T-helper 2 cell treated with Interferon-gamma antibody and Interleukin-4, amounts not matched to agents 100 ng/mL and 5 ng/mL, for 36 hours (primary cell): ENCODE results near the gene ZNF786. TPM values are rescaled to one million over a fixed set of nuclear protein-coding genes. Genes with fewer than 3 reads are reported as not detected.
"Not testable (repeated sequence)": the region's sequence is repeated elsewhere in the genome, so short reads cannot be mapped to it uniquely, and the experiment has no call there.

ENCODE experiments used
- intact Hi-C: fragments of 100-400 bp; cut with micrococcal nuclease; formaldehyde crosslinking; loops from one replicate; pipeline ENCODE4 v1.15.1; 2023
- total RNA-seq: library from RNA; stranded (reverse); gene quantifications from 2 replicates; pipeline ENCODE4 v1.2.3, GENCODE V29; 2022

The ZNF786 gene, protein sequence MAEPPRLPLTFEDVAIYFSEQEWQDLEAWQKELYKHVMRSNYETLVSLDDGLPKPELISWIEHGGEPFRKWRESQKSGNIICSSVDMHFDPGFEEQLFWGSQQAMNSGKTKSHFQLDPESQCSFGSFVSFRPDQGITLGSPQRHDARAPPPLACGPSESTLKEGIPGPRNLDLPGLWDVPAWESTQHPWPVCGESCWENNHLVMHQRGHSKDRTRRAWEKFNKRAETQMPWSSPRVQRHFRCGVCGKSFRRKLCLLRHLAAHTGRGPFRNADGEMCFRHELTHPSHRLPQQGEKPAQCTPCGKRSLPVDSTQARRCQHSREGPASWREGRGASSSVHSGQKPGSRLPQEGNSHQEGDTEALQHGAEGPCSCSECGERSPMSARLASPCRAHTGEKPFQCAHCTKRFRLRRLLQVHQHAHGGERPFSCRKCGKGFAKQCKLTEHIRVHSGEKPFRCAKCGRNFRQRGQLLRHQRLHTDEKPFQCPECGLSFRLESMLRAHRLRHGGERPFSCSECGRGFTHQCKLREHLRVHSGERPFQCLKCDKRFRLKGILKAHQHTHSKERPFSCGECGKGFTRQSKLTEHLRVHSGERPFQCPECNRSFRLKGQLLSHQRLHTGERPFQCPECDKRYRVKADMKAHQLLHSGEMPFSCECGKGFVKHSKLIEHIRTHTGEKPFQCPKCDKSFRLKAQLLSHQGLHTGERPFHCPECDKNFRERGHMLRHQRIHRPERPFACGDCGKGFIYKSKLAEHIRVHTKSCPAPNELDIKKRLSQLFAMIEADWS
- total RNA-seq = 9.9 and 10.5 TPM in 2 replicates

GRCh38 chr7:149090397-149091195 lies at the start of gene ZNF786:
Gene ZNF786 (minus strand): TSS chr7:149090718. CDS start chr7:149090640, 78 bp downstream.
- intact Hi-C loops = loop anchor here (1.0 to 2.0 kb wide), 11 partner anchors 25 to 332 kb away; partner anchors contain the start of genes EZH2, PDIA4, ZNF212 and ZNF398

- intact Hi-C loops = no loop called here
These were observed 45.6 kb upstream of the ZNF786 start for GRCh38 chr7:149136118-149136517.

GRCh38 chr7:149133028-149133710 lies 42.7 kb upstream of the ZNF786 start:
- intact Hi-C loops = no loop called here

GRCh38 chr7:149130572-149131198 lies 40.2 kb upstream of the ZNF786 start:
- intact Hi-C loops = no loop called here

DNA sequence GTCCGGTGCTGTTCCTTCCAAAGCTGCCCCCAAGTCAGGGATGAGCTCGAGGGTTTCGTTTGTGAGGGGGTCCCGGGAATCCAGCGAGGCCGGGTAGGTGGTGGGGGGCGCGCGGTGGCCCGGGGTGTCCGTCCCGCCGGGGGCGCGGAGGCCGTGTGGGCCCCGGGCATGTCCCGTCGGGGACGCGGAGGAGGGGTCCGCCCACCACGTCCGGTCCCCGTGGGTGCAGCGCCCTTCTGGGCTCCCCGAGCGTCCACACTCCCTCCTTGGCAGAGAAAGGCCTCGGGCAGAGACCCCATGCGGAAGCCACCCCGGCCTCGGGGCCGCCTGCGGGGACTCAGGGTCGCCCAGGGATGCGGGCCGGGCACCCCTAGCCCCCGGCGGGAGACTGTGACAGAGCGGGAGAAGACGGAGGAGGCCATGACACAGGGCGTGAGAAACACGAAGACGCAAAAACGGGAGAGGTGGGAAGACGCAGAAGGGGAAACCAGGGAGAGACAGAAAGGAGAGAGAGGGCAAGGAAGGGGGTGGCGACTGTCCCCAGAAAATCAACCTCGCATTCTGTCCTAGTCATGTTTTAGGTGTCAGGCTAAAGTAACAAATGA lies 36.2 kb upstream of the ZNF786 start:
- intact Hi-C loops = loop anchor here (1.0 to 10.0 kb wide), 10 partner anchors 21 to 588 kb away; partner anchors contain the start of genes EZH2, PDIA4, ZNF212 and ZNF282

GRCh38 chr7:149125863-149126661 lies 35.5 kb upstream of the ZNF786 start, which contains the start of gene ZNF425:
Gene ZNF425 (minus strand): TSS chr7:149126324. CDS start chr7:149126213, 111 bp downstream.
- intact Hi-C loops = loop anchor here (1.0 to 10.0 kb wide), 10 partner anchors 21 to 589 kb away; partner anchors contain the start of genes EZH2, PDIA4, ZNF212 and ZNF282

DNA sequence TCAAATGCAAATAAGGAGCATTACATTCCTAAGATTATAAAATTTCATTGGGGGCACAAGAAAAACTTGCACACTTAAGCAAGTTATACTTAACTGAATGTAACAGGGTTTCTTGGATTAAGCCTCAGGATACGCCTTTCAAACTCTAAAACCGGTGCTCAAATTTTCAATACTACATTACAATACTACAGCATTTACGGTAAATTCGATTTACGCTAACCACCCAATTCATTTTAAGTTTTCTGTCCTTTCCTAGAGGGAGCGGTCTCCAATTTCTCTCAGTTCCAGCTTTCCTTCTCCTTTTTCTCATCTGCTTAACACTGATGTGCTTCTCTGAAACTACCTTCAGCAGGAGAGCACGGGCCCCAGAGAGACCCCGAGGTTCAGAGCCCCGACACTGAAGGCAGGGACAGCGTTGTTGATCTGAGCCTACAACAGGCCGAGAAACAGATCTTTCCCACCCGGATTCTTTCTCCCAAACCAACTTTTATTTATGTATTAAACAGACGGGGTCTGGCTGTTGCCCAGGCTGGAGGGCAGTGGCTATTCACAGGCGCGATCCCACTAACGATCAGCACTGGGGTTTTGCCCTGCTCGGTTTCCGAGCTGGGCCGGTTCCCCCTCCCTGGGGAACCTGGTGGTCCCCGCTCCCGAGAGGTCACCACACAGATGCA lies 34.8 kb upstream of the ZNF786 start:
- intact Hi-C loops = loop anchor here (5.0 to 10.0 kb wide), 4 partner anchors 72 to 589 kb away; partner anchors contain the start of genes EZH2 and ZNF282

- intact Hi-C loops = no loop called here
These were observed 19.5 kb upstream of the ZNF786 start for GRCh38 chr7:149109969-149110368.

GRCh38 chr7:149104749-149105148 lies 14.2 kb upstream of the ZNF786 start:
- intact Hi-C loops = no loop called here

DNA sequence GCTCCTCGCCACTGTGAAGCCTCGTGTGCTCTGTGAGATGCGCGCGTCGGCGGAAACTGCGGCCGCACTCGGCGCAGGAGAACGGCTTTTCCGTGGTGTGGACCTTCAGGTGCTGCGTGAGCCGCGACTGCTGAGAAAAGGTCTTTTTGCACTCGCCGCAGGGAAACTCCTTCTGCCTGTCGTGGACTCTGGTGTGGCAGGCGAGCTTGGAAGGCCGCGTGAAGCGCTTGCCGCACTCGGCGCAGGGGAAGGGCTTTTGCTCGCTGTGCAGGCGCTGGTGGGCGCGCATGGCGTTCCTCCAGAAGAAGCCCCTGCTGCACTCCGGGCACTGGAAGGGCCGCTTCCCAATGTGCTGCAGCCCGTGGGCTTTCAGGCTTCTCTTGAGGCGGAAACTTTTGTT lies 13.7 kb upstream of the ZNF786 start:
- intact Hi-C loops = no loop called here

DNA sequence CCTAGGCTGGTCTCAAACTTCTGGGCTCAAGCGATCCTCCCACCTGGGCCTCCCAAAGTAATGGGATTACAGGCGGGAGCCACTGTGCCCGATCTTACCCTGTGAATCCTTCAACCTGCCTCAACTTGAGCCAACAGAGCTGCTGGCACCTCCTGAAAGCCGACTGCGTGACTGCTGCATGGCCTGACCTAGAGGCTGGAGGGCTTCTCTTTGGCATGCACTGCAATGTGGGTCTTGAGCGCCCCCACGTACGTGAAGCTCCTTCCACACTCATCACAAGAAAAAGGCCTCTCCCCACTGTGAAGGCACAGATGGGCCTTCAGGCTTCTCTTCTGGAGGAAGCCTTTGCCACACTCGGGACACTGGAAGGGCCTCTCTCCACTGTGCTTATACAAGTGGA lies 12.9 kb upstream of the ZNF786 start:
- intact Hi-C loops = no loop called here

GRCh38 chr7:149102666-149103065 lies 12.1 kb upstream of the ZNF786 start:
- intact Hi-C loops = no loop called here

DNA sequence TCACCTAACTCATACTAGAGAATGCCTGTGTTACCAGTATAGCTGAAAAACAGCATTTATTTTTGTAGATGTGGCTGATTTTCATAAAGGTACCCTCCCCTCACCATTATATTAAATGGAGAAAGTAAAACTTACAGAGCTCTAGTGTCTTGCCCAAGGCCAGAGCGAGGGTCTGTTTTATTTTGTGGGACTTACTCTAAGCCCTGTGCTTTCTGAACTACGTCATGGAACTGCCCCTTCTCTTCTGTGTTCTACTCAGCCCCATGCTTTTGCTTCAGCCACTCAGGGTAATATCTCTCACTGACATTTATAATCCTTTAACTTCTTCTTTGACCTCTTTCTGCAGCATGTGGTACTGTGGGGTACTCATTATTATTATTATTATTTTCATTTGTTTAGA lies 10.3 kb upstream of the ZNF786 start:
- intact Hi-C loops = no loop called here

DNA sequence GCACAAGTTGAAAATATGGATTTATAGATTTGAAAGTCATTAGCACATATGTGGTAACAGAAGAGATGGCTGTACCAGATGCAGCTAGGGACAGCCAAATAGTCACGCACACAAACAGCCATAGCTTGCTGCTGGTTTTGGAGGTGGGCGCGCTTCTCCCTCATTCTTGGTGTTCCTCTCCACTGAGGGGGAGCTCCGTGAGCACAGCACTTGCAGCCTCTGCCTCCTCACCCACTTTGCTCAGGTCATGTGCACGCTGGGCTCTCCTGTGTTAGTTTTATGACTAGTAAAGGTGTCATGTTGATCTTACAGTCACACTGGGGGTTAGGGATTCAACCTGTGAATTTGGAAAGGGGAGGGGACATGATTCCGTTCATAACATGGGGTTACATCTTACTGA lies 8.5 kb upstream of the ZNF786 start:
- intact Hi-C loops = no loop called here

GRCh38 chr7:149097088-149097487 lies 6.6 kb upstream of the ZNF786 start:
- intact Hi-C loops = no loop called here

GRCh38 chr7:149093228-149093627 lies 2.7 kb upstream of the ZNF786 start:
- intact Hi-C loops = no loop called here

GRCh38 chr7:149092244-149092643 lies 1.7 kb upstream of the ZNF786 start:
- intact Hi-C loops = not testable (repeated sequence)

DNA sequence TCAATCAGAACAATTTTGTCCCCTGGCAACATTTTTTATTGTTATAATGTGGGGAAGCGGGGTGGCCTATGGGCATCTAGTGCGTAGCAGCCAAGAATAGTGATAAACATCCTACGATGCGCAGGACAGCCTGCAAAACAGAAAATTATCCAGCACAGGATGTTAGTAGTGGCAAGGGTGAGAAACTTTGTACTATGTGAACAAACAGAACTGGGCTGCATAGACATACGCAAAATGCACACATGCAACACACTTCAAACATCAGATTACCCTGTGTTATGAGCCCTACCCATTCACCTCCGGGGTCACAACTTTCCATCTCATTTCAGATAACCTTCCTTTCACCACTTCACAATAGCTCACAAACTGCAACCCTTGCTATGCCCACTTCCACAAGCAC lies 3.1 kb downstream of the ZNF786 start:
- intact Hi-C loops = no loop called here
